ENCODE data around the gene HHAT. TPM values are rescaled to one million over a fixed set of nuclear protein-coding genes. Genes with fewer than 3 reads are reported as not detected.

The HHAT gene
- total and polyA plus RNA-seq, 5 donors = 1.6 to 2.8 (median 2.3) TPM

- WGBS = 78% methylated on average over 3 of the region's 3 CpGs
- intact Hi-C loops (cut with DNase I) = no loop called here
- Histone ChIP-seq H3K27ac (ENCODE audit: low read length) (no peak overlapping the region), H3K4me3 (ENCODE audit: low read length) (no peak overlapping the region), H3K9me3 (ENCODE audit: control insufficient read depth, low read length) (no peaks in the 10 kb centered on the region), H3K4me1 (ENCODE audit: control insufficient read depth, insufficient read depth, low read length) (peaks cover 3% of the 10 kb centered on the region), H3K27me3 (ENCODE audit: control insufficient read depth, insufficient read depth) (no peaks in the 10 kb centered on the region)
- no peak for ATAC-seq
- no peak for DNase-seq
Observed at GRCh38 chr1:210482945-210483617, 154.4 kb downstream of the HHAT start.

- ATAC-seq = no peak
- Histone ChIP-seq H3K9me3 (ENCODE audit: control insufficient read depth, low read length) (no peaks in the 10 kb centered on the region), H3K4me1 (ENCODE audit: control insufficient read depth, insufficient read depth, low read length) (no peaks in the 10 kb centered on the region), H3K27me3 (ENCODE audit: control insufficient read depth, insufficient read depth) (no peaks in the 10 kb centered on the region), H3K27ac (ENCODE audit: low read length) (no peak overlapping the region), H3K4me3 (ENCODE audit: low read length) (no peak overlapping the region)
- intact Hi-C loops (cut with DNase I) = no loop called here
- WGBS = 89% methylated on average over 2 of the region's 2 CpGs
- DNase-seq = no peak
Observed at GRCh38 chr1:210483821-210484220, 155.1 kb downstream of the HHAT start.

- ATAC-seq (no peak), DNase-seq (no peak)
- no peaks in the 10 kb centered on the region for H3K27me3 ChIP-seq (ENCODE audit: control insufficient read depth, insufficient read depth)
- H3K4me1 ChIP-seq (ENCODE audit: control insufficient read depth, insufficient read depth, low read length) = no peaks in the 10 kb centered on the region
- no peak overlapping the region for H3K4me3 ChIP-seq (ENCODE audit: low read length)
- no peaks in the 10 kb centered on the region for H3K9me3 ChIP-seq (ENCODE audit: control insufficient read depth, low read length)
- 92% methylated on average over 2 of the region's 2 CpGs for WGBS
- H3K27ac ChIP-seq (ENCODE audit: low read length) = no peak overlapping the region
- intact Hi-C loops (cut with DNase I) = no loop called here
Observed at GRCh38 chr1:210487021-210487420, 158.3 kb downstream of the HHAT start.

GRCh38 chr1:210489491-210489890, 160.8 kb downstream of the HHAT start:
- intact Hi-C loops (cut with DNase I) = no loop called here
- ATAC-seq = no peak
- WGBS = 93% methylated on average over 1 of the region's 1 CpG

GRCh38 chr1:210490781-210491180, 162.1 kb downstream of the HHAT start:
- Histone ChIP-seq H3K4me3 (ENCODE audit: low read length) (no peak overlapping the region), H3K27me3 (ENCODE audit: control insufficient read depth, insufficient read depth) (no peaks in the 10 kb centered on the region), H3K9me3 (ENCODE audit: control insufficient read depth, low read length) (no peaks in the 10 kb centered on the region), H3K4me1 (ENCODE audit: control insufficient read depth, insufficient read depth, low read length) (no peaks in the 10 kb centered on the region), H3K27ac (ENCODE audit: low read length) (no peak overlapping the region)
- no peak for DNase-seq
- no peak for ATAC-seq
- 93% methylated on average over 1 of the region's 1 CpG for WGBS
- intact Hi-C loops (cut with DNase I) = no loop called here

More at GRCh38 chr1:210489491-210489890, 160.8 kb downstream of the HHAT start:
- no peaks in the 10 kb centered on the region for H3K9me3 ChIP-seq (ENCODE audit: control insufficient read depth, low read length)
- H3K4me1 ChIP-seq (ENCODE audit: control insufficient read depth, insufficient read depth, low read length) = no peaks in the 10 kb centered on the region
- no peak overlapping the region for H3K4me3 ChIP-seq (ENCODE audit: low read length)
- DNase-seq = no peak
- no peak overlapping the region for H3K27ac ChIP-seq (ENCODE audit: low read length)
- H3K27me3 ChIP-seq (ENCODE audit: control insufficient read depth, insufficient read depth) = no peaks in the 10 kb centered on the region

GRCh38 chr1:210496063-210496462, 167.4 kb downstream of the HHAT start:
- ATAC-seq = peak; percentile 74 to 82

GRCh38 chr1:210499956-210500355, 171.3 kb downstream of the HHAT start:
- WGBS = 83% methylated on average over 2 of the region's 2 CpGs

More at GRCh38 chr1:210496063-210496462, 167.4 kb downstream of the HHAT start:
- H3K4me3 ChIP-seq (ENCODE audit: low read length) = no peak overlapping the region
- 50% methylated on average over 3 of the region's 3 CpGs for WGBS
- H3K27me3 ChIP-seq (ENCODE audit: control insufficient read depth, insufficient read depth) = no peaks in the 10 kb centered on the region
- no peaks in the 10 kb centered on the region for H3K4me1 ChIP-seq (ENCODE audit: control insufficient read depth, insufficient read depth, low read length)
- H3K27ac ChIP-seq (ENCODE audit: low read length) = no peak overlapping the region
- no peaks in the 10 kb centered on the region for H3K9me3 ChIP-seq (ENCODE audit: control insufficient read depth, low read length)
- peak; percentile 63 to 83 (median 73) for DNase-seq
- intact Hi-C loops (cut with DNase I) = no loop called here

GRCh38 chr1:210500831-210501230, 172.1 kb downstream of the HHAT start:
- H3K27ac ChIP-seq (ENCODE audit: low read length) = no peak overlapping the region
- ATAC-seq (no peak), DNase-seq (no peak)
- no peak overlapping the region for H3K4me3 ChIP-seq (ENCODE audit: low read length)
- no peaks in the 10 kb centered on the region for H3K27me3 ChIP-seq (ENCODE audit: control insufficient read depth, insufficient read depth)
- intact Hi-C loops (cut with DNase I) = no loop called here
- H3K9me3 ChIP-seq (ENCODE audit: control insufficient read depth, low read length) = no peaks in the 10 kb centered on the region
- WGBS = 70% methylated on average over 2 of the region's 2 CpGs
- H3K4me1 ChIP-seq (ENCODE audit: control insufficient read depth, insufficient read depth, low read length) = no peaks in the 10 kb centered on the region

More at GRCh38 chr1:210499956-210500355, 171.3 kb downstream of the HHAT start:
- H3K27me3 ChIP-seq (ENCODE audit: control insufficient read depth, insufficient read depth) = no peaks in the 10 kb centered on the region
- intact Hi-C loops (cut with DNase I) = no loop called here
- no peak overlapping the region for H3K27ac ChIP-seq (ENCODE audit: low read length)
- H3K4me3 ChIP-seq (ENCODE audit: low read length) = no peak overlapping the region
- H3K9me3 ChIP-seq (ENCODE audit: control insufficient read depth, low read length) = no peaks in the 10 kb centered on the region
- ATAC-seq (no peak), DNase-seq (no peak)
- no peaks in the 10 kb centered on the region for H3K4me1 ChIP-seq (ENCODE audit: control insufficient read depth, insufficient read depth, low read length)

GRCh38 chr1:210504286-210504685, 175.6 kb downstream of the HHAT start:
- no peaks in the 10 kb centered on the region for H3K27me3 ChIP-seq (ENCODE audit: control insufficient read depth, insufficient read depth)
- H3K4me3 ChIP-seq (ENCODE audit: low read length) = no peak overlapping the region
- no peaks in the 10 kb centered on the region for H3K9me3 ChIP-seq (ENCODE audit: control insufficient read depth, low read length)
- WGBS = 94% methylated on average over 3 of the region's 3 CpGs
- H3K27ac ChIP-seq (ENCODE audit: low read length) = no peak overlapping the region
- intact Hi-C loops (cut with DNase I) = no loop called here
- no peaks in the 10 kb centered on the region for H3K4me1 ChIP-seq (ENCODE audit: control insufficient read depth, insufficient read depth, low read length)
- no peak for ATAC-seq
- DNase-seq = no peak

- no peak for ATAC-seq
- H3K27ac ChIP-seq (ENCODE audit: low read length) = no peak overlapping the region
Observed at GRCh38 chr1:210505601-210506496, 177.1 kb downstream of the HHAT start.

GRCh38 chr1:210506689-210507088, 178.0 kb downstream of the HHAT start:
- Histone ChIP-seq H3K27me3 (ENCODE audit: control insufficient read depth, insufficient read depth) (no peaks in the 10 kb centered on the region), H3K27ac (ENCODE audit: low read length) (no peak overlapping the region), H3K4me1 (ENCODE audit: control insufficient read depth, insufficient read depth, low read length) (no peaks in the 10 kb centered on the region), H3K4me3 (ENCODE audit: low read length) (no peak overlapping the region), H3K9me3 (ENCODE audit: control insufficient read depth, low read length) (no peaks in the 10 kb centered on the region)
- DNase-seq (no peak), ATAC-seq (no peak)
- WGBS = 83% methylated on average over 2 of the region's 2 CpGs
- intact Hi-C loops (cut with DNase I) = no loop called here

More at GRCh38 chr1:210505601-210506496, 177.1 kb downstream of the HHAT start:
- Histone ChIP-seq H3K27me3 (ENCODE audit: control insufficient read depth, insufficient read depth) (no peaks in the 10 kb centered on the region), H3K4me1 (ENCODE audit: control insufficient read depth, insufficient read depth, low read length) (no peaks in the 10 kb centered on the region), H3K4me3 (ENCODE audit: low read length) (no peak overlapping the region), H3K9me3 (ENCODE audit: control insufficient read depth, low read length) (no peaks in the 10 kb centered on the region)
- 51% methylated on average over 7 of the region's 7 CpGs for WGBS
- no peak for DNase-seq
- intact Hi-C loops (cut with DNase I) = no loop called here

Measured in right cardiac atrium (tissue), 5 donors.